ENCODE results near the gene THSD7B.

DNA sequence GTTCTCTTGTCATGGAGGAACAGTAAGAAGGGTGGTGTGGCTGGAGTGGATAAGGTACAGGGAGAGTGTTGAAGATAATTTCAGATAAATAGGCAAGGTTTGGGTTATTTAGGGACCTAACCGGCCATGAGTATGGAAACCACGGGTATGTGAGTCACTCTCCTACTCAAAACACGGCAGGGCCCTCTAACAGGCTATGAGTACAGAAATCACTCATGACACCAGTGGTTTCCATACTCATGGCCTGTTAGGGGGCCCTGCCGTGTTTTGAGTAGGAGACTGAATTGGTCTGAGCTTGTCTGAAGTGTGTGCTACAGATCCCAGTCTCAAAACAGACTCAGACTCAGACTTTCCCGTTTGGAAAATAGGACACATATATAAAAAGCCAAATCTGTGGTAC, 770.6 kb downstream of the THSD7B start:
- TF ChIP-seq POLR2A (IDR thresholded peaks at IDR 0.05; ENCODE audit: low read length) (no peak), GATA1 (IDR thresholded peaks at IDR 0.05; ENCODE audit: low read depth, low read length) (no peak)

Data from erythroblast (primary cell).